Testis (tissue), 3 donors: ENCODE data around the gene MGAT4C. TPM values are rescaled to one million over a fixed set of nuclear protein-coding genes. Genes with fewer than 3 reads are reported as not detected.
A peak's percentile ranks its signal among the peaks of the same experiment; 100 is the strongest.
"Not testable (repeated sequence)": the region's sequence is repeated elsewhere in the genome, so short reads cannot be mapped to it uniquely, and the experiment has no call there.

ENCODE experiments used
- DNase-seq: peaks from one replicate; pipeline ENCODE4 v3.0.0-alpha.2; 2019
- H3K27ac ChIP-seq, 2 donors: fragments of 200-600 bp; sonication (generic); one replicate each; pipeline ENCODE4 v1.5.1; 2019
- H3K27me3 ChIP-seq: fragments of 200-600 bp; sonication (generic); one replicate; pipeline ENCODE4 v1.5.1; 2019
- H3K36me3 ChIP-seq: fragments of 200-600 bp; sonication (generic); one replicate; pipeline ENCODE4 v1.5.1; 2017; ENCODE audit warnings: low read depth; ENCODE audit errors: missing control alignments
- H3K4me1 ChIP-seq: fragments of 200-600 bp; sonication (generic); one replicate; pipeline ENCODE4 v1.5.1; 2019
- H3K4me3 ChIP-seq, 2 donors: fragments of 200-600 bp; sonication (generic); one replicate each; pipeline ENCODE4 v1.5.1; 2017 to 2019
- H3K9me3 ChIP-seq: fragments of 200-600 bp; sonication (generic); one replicate; pipeline ENCODE4 v1.5.1; 2017
- POLR2A ChIP-seq: fragments of 450-650 bp; IDR thresholded peaks from one replicate; pipeline ENCODE4 v1.6.1; 2017; ENCODE audit warnings: antibody characterized with exemption, mild to moderate bottlenecking, moderate library complexity
- WGBS, 2 donors: methylation state at CpG; one replicate each; pipeline ENCODE4 v1.1.5; 2018; 5-methylcytosine and 5-hydroxymethylcytosine counted together
- intact Hi-C: fragments of 100-400 bp; cut with DNase I; formaldehyde crosslinking; loops from one replicate; pipeline ENCODE4 v1.15.1; 2023; ENCODE audit warnings: low total_unique reads
- polyA plus RNA-seq: library from polyadenylated mRNA; stranded (reverse); fragments of 350-450 nt; fragmentation: Illumina TruSeq; extraction: RNeasy Lipid Tissue Mini Kit (QIAGEN cat#74804); gene quantifications from one replicate; pipeline ENCODE4 v1.2.3, GENCODE V29; 2014; ENCODE audit warnings: low read depth, low replicate concordance; ENCODE audit not compliant: insufficient read depth
- total RNA-seq, 2 donors: library from RNA; depleted of rRNA; stranded (reverse); fragments of >200 nt; gene quantifications; one replicate each; pipeline ENCODE4 v1.2.3, GENCODE V29; 2016
- TF ChIP-seq, protein P1 (sequence below), 3 experiments: fragments of 450-650 bp in 2 of 3; fragments of 200-600 bp in 1 of 3; sonication (generic) in 1 of 3; IDR thresholded peaks; one replicate each; pipeline ENCODE4 v1.5.1; 2016 to 2019; ENCODE audit warnings: antibody characterized with exemption in 3 of 3, mild to moderate bottlenecking in 2 of 3, moderate library complexity in 1 of 3

Gene MGAT4C
- total and polyA plus RNA-seq, 3 donors from 2014 or later: 5.5 to 11.3 (median 7.4) TPM

DNA sequence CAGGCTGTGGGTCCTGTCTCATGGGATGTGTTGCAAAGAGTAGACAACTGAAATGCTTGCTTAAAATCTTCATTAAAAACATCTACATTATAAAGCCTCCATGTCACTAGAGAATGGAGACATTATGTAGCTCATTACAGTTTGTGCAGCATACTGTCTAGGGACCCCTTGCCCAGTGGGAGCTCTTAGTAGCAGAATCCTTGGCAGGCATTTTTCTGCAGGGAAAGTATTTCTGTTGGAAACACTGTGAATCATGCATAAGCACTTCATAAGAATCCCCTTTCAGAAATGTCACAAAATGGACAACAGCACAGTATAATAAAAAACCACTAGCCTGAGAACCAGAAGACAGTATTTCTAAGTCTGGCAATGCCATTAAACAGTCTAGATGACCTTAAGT is 174.3 kb downstream of the MGAT4C start:
- Histone ChIP-seq H3K9me3 (no peaks in the 10 kb centered on the region), H3K36me3 (no peaks in the 10 kb centered on the region), H3K27me3 (no peaks in the 10 kb centered on the region), H3K27ac (no peak overlapping the region), H3K4me3 (no peak overlapping the region), H3K4me1 (no peaks in the 10 kb centered on the region)
- peak; percentile 12 for DNase-seq
- TF ChIP-seq, protein P1, sequence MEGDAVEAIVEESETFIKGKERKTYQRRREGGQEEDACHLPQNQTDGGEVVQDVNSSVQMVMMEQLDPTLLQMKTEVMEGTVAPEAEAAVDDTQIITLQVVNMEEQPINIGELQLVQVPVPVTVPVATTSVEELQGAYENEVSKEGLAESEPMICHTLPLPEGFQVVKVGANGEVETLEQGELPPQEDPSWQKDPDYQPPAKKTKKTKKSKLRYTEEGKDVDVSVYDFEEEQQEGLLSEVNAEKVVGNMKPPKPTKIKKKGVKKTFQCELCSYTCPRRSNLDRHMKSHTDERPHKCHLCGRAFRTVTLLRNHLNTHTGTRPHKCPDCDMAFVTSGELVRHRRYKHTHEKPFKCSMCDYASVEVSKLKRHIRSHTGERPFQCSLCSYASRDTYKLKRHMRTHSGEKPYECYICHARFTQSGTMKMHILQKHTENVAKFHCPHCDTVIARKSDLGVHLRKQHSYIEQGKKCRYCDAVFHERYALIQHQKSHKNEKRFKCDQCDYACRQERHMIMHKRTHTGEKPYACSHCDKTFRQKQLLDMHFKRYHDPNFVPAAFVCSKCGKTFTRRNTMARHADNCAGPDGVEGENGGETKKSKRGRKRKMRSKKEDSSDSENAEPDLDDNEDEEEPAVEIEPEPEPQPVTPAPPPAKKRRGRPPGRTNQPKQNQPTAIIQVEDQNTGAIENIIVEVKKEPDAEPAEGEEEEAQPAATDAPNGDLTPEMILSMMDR (IDR thresholded peaks at IDR 0.05): no peak
- TF ChIP-seq POLR2A: no peak
- intact Hi-C loops: no loop called here

DNA sequence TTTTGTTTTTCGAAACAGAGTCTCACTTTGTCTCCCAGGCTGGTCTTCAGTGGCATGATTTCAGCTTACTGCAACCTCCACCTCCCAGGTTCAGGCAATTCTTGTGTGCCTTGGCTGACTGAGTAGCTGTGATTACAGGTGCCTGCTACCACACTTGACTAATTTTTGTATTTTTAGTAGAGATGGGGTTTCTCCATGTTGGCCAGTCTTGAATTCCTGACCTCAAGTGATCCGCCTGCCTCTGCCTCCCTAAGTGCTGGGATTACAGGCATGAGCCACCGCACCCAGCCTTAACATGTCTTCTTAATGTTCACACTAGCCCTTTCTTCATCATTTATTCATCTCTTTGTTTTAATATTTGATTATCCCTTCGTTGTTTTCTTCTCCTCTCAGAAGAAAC is 197.1 kb downstream of the MGAT4C start:
- H3K36me3 ChIP-seq, DNase-seq, intact Hi-C loops, H3K4me1 ChIP-seq, H3K27ac ChIP-seq, H3K9me3 ChIP-seq, H3K4me3 ChIP-seq, H3K27me3 ChIP-seq: not testable (repeated sequence)
- WGBS, 2 donors: 92% methylated on average over 4 of the region's 4 CpGs

DNA sequence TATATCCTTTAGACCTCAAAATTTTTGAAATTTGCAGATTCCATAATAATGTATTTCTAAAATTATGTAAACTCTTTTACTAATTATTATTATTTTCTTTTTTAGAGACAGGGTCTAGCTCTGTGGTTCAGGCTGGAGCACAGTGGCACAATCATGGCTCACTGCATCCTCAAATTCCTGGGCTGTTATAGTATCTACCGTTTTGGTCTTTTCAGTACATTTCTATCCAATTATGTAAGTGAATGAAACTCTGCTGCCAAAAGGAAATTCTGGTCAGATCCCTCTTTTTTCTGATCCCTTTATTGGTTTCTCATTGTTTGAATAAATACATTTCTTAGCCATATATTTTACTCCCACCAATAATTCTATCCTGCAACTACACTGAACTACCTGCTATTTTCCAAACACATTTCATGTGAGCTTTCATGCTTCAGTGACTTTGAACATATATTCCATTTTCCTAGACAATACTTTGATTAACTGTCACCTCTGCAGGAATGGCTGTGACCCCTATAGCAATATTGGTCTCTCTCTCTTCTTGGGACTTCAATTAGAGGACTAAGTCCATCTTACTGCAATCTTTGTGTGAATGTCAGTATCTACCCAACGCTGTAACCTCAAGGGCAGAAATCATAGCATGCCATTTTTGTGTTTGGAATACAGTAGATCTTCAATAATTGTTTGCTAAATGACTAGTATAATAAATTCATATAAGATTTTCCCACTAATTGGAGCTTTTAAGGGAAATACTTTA is 198.9 kb downstream of the MGAT4C start:
- 56 to 57% methylated on average over 2 of the region's 2 CpGs for WGBS, 2 donors
- Histone ChIP-seq H3K4me1 (no peaks in the 10 kb centered on the region), H3K27ac (no peak overlapping the region), H3K27me3 (no peaks in the 10 kb centered on the region), H3K36me3 (no peaks in the 10 kb centered on the region), H3K9me3 (no peaks in the 10 kb centered on the region), H3K4me3 (no peak overlapping the region)
- intact Hi-C loops: no loop called here
- DNase-seq: no peak
- TF ChIP-seq, protein P1 (IDR thresholded peaks at IDR 0.05): no peak
- TF ChIP-seq POLR2A: no peak

DNA sequence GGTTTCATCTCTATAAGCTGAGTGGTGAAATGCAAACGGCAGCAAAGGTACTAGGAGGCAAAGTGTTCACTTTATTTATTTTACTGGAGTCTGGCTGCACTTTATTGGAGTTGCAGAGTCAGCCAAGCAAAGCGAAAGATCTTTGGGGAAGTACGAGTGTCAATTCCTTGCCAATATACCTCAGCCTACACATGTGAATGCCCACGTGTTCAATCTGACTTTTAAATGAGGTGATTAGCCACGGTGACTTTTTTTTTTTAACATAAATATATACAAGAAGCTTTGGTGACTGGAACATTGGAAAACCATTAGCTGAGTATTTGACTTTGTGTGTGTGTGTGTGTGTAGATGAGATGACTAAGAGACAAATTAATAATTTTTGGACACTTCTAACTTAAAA is 203.3 kb downstream of the MGAT4C start:
- no peak for DNase-seq
- Histone ChIP-seq H3K36me3 (no peaks in the 10 kb centered on the region), H3K27me3 (no peaks in the 10 kb centered on the region), H3K9me3 (no peaks in the 10 kb centered on the region), H3K4me3 (no peak overlapping the region), H3K4me1 (no peaks in the 10 kb centered on the region), H3K27ac (no peak overlapping the region)
- 63 to 66% methylated on average over 5 of the region's 5 CpGs for WGBS, 2 donors
- no peak for TF ChIP-seq POLR2A
- TF ChIP-seq, protein P1 (IDR thresholded peaks at IDR 0.05): no peak
- intact Hi-C loops: no loop called here

DNA sequence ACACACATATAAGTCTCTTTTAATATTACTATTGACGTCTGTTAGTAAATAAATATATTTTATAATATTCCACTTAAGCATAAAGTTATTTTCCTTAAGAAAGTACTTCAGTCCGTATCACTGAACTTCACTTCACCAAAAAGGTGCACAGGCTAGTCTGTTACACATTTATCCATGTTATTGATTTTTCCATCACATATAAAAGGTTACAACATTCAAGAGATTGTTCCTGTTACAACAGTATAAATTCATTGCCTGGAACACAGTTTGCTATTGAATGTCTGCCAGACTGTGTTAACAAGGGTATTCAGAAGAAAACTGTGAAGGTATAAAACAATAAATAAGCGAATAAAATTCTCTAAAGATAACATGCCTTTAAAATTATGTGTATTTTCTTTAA is 206.2 kb downstream of the MGAT4C start:
- Histone ChIP-seq H3K4me1 (no peaks in the 10 kb centered on the region), H3K36me3 (no peaks in the 10 kb centered on the region), H3K27ac (no peak overlapping the region), H3K4me3 (no peak overlapping the region), H3K27me3 (no peaks in the 10 kb centered on the region), H3K9me3 (no peaks in the 10 kb centered on the region)
- no peak for TF ChIP-seq POLR2A
- TF ChIP-seq, protein P1 (IDR thresholded peaks at IDR 0.05): no peak
- DNase-seq: no peak
- intact Hi-C loops: no loop called here
- WGBS, 2 donors: 86 to 93% methylated on average over 3 of the region's 3 CpGs
